Stimulated activated CD8-positive, alpha-beta memory T cell treated with anti-CD3 and anti-CD28 coated beads, Interleukin-7, amount 100 ng/mL, for 48 hours (primary cell): Measurements from ENCODE around the gene GMPPB.
"Not testable (repeated sequence)": the region's sequence is repeated elsewhere in the genome, so short reads cannot be mapped to it uniquely, and the experiment has no call there.

Source experiments
- DNase-seq, 2 donors: peaks; one replicate each; pipeline ENCODE4 v3.0.0-alpha.2; 2020; ENCODE audit warnings: low read depth in 1 of 2; ENCODE audit errors: extremely low read depth in 1 of 2

The GMPPB gene

DNA sequence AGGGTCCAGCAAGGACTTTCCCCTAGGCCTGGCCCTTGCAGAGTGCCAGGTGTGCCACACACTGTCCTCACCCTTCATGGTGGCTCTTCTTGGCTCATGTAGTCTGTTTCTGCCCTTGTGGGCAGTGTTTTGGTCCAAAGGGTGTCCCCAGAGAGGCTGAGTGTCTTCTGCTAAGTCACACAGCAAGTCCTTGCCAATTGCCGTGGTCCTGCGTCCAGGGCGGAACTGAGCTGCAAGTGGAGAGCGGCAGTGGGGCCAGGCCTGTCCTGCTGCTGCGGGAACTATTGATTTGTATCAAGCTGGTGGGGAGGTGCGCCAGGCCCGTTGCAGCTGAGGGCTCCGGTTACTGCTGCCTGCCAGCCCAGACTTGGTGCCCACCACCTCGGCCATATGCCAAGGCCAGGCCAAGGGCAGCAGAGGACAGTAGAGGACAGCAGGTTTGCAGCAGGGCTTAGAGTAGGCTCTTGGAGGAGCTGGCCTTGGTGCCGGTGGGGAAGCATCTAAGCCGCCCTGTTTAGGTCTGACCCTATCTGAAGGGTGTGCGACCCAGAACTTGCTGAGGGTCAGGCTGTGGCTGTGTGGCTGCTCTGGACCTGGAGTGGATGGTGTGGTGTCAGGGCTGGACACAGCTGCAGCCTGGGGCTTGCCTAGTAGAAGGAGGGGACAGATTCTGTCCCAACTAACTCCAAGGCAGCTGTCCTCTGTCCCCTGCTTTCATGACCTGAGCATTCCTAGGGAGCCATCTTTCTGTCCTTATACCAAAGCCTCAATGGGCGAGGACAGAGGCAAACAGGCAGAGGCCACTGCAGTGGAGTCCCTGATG, 8.8 kb downstream of the GMPPB start:
- no peak for DNase-seq

DNA sequence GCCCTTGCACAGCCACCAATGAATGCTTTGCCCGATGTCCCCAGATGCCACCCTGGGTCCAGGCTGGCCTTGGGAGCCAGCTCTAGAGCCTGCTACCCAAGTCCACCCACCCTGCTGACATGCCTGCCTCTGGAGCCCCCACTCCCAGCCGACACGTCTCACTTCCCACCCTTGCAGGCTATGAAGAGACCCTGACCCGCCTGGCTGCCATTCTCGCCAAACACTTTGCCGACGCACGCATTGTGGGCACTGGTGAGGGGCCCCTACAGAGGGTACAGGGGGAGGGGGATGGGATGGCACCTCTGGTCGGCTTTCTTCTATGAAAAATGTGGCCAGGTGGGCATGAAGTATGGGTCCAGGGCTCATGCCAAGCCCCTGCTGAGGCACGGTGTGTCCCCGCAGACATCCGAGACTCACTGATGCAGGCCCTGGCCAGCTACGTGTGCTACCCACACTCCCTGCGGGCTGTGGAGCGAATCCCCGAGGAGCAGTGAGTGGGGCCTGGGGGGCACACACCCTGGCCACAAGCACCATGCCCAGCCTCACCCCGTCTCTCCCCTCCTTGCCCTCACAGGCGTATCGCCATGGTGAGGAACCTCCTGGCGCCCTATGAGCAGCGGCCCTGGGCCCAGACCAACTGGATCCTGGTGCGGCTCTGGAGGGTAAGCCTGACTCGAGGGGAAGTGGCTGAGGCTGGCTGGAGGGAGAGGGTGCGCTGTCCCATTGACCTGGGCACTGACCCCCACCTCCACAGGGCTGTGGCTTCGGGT, 10.2 kb downstream of the GMPPB start:
- no peak for DNase-seq

DNA sequence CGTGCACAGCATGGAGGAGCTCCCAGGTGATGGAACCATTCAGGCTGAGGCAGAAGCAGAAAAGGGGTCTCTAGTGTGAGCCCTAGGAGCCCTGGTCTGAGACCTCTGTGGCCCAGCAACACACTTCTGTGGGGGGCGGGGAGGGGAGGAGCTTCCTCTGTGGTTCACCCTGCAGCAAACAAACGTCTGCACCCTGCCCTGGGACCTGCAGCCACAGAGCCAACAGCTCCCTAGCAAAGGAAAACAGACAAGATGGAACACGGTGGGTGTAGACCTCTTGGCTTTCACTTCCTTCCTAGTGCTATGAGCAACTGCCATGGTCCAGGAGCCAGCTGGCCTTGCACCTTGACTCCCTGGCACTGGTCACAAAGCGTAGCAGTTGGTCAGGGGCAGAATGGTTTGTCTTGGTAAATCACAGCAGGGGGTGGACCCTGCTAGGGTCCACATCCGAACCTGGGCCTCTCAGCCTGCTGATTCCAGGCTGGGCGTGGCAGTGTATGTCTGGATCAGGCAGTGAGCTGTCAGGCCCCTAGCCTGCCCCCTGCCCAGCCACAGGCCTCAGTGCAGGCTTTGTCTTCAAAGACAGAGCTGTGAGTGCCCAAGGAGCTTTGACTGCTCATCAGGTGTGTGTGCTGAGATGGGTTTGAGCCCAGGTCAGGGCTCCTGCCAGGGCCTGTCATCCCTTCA, 11.0 kb downstream of the GMPPB start:
- DNase-seq, result no peak

DNA sequence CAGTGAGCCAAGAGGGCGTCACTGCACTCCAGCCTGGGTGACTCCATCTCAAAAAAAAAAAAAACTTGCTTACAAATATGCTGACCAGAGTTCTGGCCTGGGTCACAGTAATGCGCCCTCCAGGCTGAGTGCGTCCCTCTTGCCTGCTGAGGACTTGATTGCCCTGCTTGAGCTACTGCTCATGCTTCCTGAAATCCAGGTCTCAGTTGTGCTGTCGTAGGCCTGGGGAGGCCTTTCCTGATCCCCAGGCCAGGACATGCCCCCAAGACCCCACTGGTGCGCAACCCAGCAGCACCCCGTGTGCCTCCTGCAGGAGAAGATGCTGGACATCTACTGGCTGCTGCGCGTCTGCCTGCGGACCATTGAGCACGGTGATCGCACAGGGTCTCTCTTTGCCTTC, 11.6 kb downstream of the GMPPB start:
- DNase-seq, result no peak

DNA sequence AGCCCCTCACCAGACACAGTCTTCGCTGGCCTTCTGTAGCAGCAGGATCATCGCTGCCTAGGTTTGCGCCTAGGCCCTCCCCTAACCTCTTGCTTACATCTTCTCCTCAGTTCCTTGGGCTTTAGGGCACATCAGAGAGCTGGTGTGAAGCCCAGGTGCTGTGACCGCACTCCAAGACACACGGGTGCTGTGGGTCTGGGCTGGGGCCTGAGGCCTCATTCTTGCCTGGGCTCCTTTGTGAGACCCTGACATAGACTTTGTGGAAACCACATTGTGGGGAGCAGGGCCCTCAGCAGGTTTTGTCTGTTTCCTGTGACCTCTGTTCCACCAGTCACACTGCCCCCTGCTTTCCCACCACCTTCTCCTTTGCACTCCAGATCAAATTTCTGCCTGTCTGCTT, 12.3 kb downstream of the GMPPB start:
- no peak for DNase-seq

DNA sequence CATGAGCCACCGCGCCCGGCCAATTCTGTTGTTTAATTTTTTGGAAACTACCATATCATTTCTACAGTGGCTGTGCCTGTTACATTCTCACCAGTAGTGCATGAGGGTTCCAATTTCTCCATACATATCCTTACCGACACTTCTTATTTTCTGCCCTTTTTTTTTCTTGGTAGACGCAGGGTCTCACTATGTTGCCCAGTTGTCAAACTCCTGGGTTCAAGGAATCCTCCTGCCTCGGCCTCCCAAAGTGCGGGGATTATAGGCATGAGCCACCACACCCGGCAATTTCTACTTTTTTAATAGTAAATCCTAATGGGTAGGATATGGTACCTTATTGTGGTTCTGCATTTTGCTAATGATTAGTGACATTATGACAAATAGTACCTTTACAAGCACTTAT, 13.9 kb downstream of the GMPPB start:
- no peak for DNase-seq

DNA sequence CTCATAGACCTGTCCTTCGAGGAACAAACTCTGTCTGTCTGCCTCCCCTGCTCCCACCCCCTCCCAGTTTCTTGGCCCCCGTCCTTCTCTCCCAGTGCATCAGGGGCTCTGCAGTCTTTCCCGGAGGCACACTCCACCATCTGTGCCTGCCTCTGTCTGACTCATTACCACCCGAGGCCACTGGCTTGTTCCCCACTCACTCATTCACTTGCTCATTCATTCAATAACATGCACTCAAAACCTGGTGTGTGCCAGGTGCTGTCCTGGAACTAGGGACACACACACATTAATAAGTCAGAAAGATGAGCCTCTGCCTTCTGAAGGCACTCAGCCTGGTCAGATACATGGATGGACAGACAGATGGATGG, 16.7 kb downstream of the GMPPB start:
- no peak for DNase-seq

DNA sequence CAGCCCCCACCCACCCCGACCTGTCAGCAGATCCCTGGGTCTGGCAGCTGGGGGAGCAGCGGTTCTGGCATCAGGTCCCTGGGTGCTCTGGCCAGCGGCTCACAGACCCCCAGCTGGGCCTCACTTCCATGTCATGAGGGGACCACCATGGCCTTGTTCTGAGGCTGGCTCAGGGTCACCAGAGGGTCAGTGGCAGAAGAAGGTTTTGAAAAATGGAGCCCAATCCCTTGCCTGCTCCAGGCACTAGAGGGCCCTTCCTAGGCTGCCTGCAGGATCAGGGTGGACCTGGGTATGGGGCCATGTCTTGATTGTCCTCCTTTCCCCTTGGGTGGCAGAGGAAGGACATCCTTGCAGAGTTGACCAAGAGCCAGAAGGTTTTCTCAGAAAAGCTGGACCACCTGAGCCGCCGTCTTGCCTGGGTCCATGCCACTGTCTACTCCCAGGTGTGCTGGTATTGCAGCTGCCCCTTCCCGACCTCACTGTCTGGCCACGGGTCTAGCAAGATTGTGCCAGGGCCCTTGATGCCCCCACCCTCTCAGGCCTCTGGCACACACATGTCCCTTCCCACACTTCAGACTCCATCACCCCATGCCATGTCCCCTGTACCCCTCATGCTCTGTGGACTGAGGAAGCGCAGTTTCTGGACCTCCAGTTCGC, 17.2 kb downstream of the GMPPB start:
- DNase-seq, result no peak

DNA sequence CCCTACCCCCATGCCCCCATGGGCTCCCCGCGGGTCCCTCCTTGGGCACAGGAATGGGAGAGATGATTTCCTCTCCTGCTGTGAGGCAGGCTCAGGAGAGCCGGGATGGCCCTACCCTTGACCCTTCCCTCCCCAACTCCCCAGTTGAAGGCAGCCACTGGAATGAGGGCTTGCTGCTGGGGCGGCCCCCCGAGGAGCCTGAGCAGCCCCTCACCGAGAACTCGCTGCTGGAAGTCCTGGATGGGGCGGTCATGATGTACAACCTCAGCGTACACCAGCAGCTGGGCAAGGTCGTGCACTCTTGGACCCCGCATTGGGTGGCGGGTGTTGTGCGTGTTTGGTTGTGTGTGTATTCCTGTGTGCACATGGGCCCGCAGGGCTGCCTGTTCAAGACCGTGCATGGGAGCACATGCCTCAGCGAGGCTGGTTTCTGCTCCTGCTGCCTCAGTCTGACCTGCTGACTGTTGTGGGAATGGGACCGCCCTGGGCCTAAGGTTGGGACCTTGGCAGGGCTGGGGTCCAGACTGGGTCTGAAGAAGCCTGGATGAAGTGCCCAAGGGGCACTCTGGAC, 18.3 kb downstream of the GMPPB start:
- no peak for DNase-seq

DNA sequence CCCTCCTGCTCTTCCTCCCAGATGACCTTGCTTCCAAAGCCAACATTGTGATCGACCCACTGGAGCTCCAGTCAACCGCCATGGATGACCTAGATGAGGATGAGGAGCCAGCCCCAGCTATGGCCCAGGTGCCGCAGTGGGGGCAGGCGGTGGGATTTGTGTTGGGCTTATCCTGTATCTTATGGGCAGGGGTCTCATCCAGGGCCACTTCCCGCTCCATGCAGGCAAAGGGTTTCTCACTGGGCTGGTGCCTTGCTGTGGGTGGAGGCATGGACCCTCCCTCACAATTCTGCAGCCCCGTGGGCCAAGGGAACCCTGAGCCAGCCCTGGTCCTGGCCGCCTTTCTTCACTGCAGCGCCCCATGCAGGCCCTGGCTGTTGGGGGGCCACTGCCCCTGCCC, 19.1 kb downstream of the GMPPB start:
- DNase-seq, result no peak

DNA sequence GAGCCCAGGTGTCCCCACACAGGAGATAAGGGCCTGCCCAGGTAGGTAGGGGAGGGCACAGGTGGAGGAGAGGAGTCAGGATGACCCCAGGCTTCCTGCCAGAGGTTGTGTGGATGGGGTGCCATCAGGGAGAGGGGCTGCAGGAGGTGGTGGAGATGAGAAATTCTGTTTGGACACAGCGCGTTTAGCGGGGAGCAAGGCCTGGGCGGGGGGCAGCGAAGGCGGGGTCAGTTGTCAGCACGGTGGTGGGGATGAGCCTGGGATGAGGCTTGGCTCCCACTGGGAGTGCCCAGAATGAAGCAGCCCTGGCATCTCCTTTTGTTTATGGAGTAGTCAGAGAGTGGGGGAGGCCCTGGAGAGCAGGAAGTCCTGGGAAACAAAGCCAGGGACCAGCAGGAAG, 19.8 kb downstream of the GMPPB start:
- DNase-seq, result no peak

DNA sequence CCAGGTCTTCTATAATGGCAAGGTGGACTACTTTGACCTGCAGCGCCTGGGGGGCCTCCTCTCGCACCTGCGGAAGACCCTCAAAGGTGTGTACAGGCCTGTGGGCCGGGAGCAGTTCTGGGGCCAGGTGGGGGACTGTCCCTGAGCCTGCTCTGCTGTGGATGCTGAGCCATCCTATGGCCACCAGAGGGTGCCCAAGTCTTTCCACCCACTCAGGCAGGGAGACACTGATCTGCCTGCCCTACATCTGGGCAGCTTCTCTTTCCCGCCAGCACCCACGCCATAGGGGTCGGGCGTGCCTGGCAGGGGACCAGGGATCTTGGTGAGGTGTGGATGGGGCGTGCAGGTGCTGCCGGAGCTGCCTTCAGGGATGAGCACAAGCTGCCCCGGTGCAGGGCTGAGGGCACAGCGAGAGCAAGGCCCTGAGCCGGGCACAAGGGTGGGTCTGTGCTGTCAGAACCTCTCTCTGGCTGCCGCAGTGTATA, 20.3 kb downstream of the GMPPB start:
- DNase-seq, result no peak

DNA sequence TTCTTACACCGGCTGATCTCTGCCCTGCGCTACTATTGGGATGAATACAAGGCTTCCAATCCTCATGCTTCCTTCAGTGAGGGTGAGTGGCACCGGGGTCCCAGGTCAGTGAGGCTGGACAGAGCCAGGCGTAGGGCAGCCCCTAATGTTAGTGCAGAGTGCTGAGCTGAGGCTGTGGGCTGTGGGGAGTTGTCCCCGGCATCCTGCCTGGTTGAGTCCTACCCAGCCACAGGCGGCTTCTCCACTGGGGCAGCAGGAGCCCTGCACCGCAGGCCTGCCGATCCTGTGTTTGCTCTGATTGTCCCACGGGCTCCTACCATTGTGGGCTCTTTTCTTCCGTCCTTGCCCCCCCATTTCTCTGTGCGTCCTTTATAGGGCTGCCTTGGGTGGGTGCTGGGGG, 21.1 kb downstream of the GMPPB start:
- DNase-seq, result no peak

DNA sequence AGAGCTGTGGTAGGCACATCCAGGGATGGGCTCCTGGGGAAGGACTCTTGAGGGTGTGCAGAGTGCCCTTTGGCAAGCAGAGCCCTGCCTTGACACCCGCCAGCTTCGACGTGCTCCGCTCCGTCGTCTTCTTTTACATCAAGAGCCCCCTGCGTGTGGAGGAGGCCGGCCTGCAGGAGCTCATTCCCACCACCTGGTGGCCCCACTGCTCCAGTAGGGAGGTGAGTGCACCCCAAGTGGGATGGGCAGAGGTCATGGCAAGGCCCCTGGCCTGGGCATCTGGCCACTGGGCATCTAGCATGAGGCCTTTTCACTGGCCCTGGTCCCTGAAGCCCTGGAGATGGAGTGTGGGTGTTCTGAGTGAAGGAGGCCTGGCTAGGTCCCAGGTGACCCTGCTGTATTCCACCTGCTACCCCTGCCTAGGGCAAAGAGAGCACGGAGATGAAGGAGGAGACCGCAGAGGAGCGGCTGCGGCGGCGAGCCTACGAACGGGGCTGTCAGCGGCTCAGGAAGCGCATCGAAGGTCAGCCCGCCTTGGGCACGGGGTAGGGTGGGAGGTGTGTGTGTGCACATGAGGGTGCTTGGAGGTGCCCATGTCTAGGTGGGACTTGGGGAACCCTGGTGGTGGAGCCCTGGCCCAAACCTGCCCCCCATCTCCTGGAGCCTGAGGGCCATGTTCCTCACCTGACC, 22.2 kb downstream of the GMPPB start:
- no peak for DNase-seq

DNA sequence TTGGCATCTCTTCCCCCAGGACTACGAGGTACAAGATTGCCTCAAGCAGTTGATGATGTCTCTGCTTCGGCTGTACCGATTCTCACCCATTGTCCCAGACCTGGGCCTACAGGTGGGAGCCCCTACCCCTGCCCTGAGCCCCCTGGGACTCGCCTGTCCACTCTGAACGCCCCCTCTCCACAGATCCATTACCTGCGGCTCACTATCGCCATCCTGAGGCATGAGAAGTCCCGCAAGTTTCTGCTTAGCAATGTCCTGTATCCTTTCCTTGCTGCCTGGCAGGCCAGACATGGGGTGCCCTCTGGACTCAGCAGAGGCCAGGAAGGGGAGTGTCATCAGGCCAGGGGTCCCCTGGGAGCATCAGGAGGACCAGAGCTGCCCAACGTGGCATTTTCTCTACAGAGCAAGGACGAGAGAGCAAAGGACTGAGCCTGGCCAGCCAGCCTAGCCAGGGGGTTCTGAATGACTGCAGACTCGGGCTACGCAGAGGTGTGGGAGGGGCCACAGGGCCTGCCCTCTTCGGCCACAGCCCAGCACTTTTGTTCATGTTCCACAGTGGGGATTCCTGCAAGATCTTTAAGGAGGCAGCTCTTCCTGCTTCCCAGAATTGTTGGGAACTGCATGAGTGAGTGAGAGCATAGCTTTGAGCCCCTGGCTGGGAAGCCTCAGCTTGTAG, 23.2 kb downstream of the GMPPB start:
- DNase-seq, result no peak

DNA sequence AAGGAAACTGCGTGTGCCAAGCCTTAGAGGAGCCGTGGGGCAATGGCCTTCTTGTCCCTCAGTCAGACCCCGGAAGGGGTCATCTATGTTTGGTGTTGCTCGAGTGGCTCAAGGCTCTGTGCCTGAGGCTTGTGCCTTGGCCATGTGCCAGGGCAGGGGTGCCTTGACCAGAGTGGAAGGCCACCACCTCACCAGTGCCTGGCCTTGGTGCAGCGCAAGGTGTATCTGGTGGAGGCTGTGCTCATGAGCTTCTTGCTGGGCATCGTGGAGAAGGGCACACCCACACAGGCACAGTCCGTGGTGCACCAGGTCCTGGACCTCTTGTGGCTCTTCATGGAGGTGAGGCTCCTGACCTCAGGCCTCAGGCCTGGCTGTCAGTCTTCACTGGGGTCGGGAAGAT, 23.7 kb downstream of the GMPPB start:
- DNase-seq, result no peak

DNA sequence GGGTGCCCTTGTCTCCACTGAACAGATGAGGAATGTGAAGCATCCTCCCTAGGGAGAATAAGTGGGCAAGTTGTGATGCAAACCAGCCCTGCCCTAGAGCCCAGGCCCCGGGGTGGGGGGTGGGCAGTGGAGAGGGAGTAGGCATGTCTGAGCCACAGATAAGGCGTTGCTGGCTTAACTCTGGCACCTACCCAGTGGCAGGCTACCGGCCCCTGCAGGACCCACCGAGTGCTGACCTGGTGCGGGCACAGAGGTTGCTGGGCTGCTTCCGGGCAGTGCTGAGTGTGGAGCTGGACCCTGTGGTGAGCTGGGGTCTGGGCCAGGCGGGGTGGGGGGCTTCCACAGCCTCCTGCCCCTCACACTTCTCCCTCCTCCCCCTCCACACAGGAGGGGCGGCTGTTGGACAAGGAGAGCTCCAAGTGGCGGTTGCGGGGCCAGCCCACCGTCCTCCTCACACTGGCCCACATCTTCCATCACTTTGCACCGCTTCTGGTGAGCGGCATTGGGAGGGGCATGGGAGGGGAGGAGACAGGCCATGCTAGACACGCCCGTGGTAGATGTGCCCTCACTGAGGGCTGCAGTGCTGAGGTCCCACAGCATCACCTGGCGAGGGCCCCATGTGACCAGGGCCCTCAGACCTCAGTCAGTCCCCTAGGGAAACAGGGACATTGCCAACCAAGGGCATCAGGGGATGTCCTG, 24.3 kb downstream of the GMPPB start:
- no peak for DNase-seq

DNA sequence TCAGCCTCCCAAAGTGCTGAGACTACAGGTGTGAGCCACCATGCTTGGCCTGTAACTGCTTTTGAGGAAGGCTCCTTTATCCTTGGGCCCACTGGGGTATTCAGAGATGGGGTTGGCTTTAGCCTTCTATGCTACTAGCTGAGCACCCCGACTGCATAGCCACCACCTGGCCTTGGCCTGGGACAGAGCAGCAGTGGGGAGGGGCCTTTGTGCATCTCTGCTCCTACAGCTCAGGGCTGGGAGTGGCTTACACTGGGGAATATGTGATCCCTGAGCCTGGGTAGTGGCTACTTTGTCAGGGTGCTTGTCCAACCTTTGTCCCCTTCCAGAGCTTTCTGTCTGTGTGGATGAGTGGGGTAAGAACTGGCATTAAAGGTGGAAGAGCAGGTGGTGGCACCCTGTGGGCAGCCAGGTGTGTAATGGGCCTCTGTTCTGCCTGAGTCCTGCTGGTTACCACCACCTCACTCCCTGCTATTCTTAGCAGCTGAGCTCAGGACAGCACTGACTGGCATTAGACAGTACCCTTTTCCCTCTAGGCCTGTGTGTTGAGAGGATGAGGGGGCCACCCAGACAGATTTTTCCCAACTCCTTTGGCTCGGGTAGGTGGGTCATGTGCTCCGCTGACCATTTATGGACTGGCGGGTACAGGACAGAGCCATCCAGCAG, 28.3 kb downstream of the GMPPB start:
- not testable (repeated sequence) for DNase-seq
